CD4-positive, CD25-positive, alpha-beta regulatory T cell (primary cell): ENCODE data around the gene NAPG. TPM values are rescaled to one million over a fixed set of nuclear protein-coding genes. Genes with fewer than 3 reads are reported as not detected.
"Not testable (repeated sequence)": the region's sequence is repeated elsewhere in the genome, so short reads cannot be mapped to it uniquely, and the experiment has no call there.

ENCODE experiments used
- ATAC-seq, 2 donors: fragments of 150-1000 bp; cut with Tn5 transposase; one replicate each; pipeline ENCODE4 v1.10.0; 2021; ENCODE audit warnings: low read depth in 2 of 2, moderate number of reproducible peaks in 2 of 2, moderate library complexity in 1 of 2
- DNase-seq, 3 donors: peaks; one replicate each; pipeline versions ENCODE4 v3.0.0 to v3.0.0-alpha.2; 2012 to 2022; ENCODE audit warnings: mixed read lengths in 1 of 3
- H3K27ac ChIP-seq: one replicate; pipeline ENCODE4 v1.7.0; 2013; ENCODE audit warnings: mild to moderate bottlenecking, low read length; ENCODE audit not compliant: insufficient read depth, poor library complexity, severe bottlenecking
- H3K27me3 ChIP-seq: one replicate; pipeline ENCODE4 v1.7.0; 2013; ENCODE audit warnings: low read length; ENCODE audit not compliant: control insufficient read depth, insufficient read depth
- H3K36me3 ChIP-seq: one replicate; pipeline ENCODE4 v1.7.0; 2013; ENCODE audit warnings: mild to moderate bottlenecking, low read length, moderate library complexity; ENCODE audit not compliant: control insufficient read depth, insufficient read depth
- H3K4me1 ChIP-seq: 2 replicates; pipeline ENCODE4 v1.7.0; 2013; ENCODE audit warnings: mild to moderate bottlenecking, low read length; ENCODE audit not compliant: insufficient read depth, control insufficient read depth, poor library complexity, severe bottlenecking
- H3K4me3 ChIP-seq: one replicate; pipeline ENCODE4 v1.7.0; 2013; ENCODE audit warnings: low read depth, mild to moderate bottlenecking, low read length, moderate library complexity
- H3K9me3 ChIP-seq, 2 experiments: 1 replicate in 1 of 2; 2 replicates in 1 of 2; pipeline ENCODE4 v1.7.0; 2013; ENCODE audit warnings: low read length in 2 of 2, mild to moderate bottlenecking in 1 of 2, moderate library complexity in 1 of 2; ENCODE audit not compliant: control insufficient read depth in 2 of 2
- H3K27ac Mint-ChIP-seq, 3 donors: one replicate each; pipeline ENCODE4 v1.8.0; 2020 to 2022; ENCODE audit warnings: mild to moderate bottlenecking in 3 of 3, mixed read lengths in 3 of 3, moderate library complexity in 2 of 3
- H3K27me3 Mint-ChIP-seq: one replicate; pipeline ENCODE4 v1.8.0; 2022; ENCODE audit warnings: mild to moderate bottlenecking, mixed read lengths
- H3K36me3 Mint-ChIP-seq: one replicate; pipeline ENCODE4 v1.8.0; 2020; ENCODE audit warnings: mixed read lengths
- H3K4me1 Mint-ChIP-seq, 4 donors: one replicate each; pipeline ENCODE4 v1.8.0; 2020 to 2022; ENCODE audit warnings: mixed read lengths in 4 of 4, mild to moderate bottlenecking in 1 of 4
- H3K4me3 Mint-ChIP-seq, 4 donors: one replicate each; pipeline ENCODE4 v1.8.0; 2020 to 2022; ENCODE audit warnings: mild to moderate bottlenecking in 4 of 4, mixed read lengths in 4 of 4, moderate library complexity in 3 of 4
- H3K9me3 Mint-ChIP-seq, 7 donors: one replicate each; pipeline ENCODE4 v1.8.0; 2020 to 2022; ENCODE audit warnings: mixed read lengths in 7 of 7, mild to moderate bottlenecking in 3 of 7, moderate library complexity in 2 of 7
- polyA plus RNA-seq, 4 donors: library from polyadenylated mRNA; unstranded; fragments of 300-500 nt; fragmentation: Illumina TruSeq; gene quantifications; one replicate each; pipeline ENCODE4 v1.2.3, GENCODE V29; 2021
- total RNA-seq: library from RNA; stranded (reverse); gene quantifications from one replicate; pipeline ENCODE4 v1.2.3, GENCODE V29; 2022

NAPG gene
- total and polyA plus RNA-seq, 5 donors from 2014 or later, result 11.5 to 36.9 (median 14.6) TPM

- Mint-ChIP-seq H3K9me3 (peaks cover 0 to 4% (median 0%) of the 10 kb centered on the region in 7 donors), H3K36me3 (no peaks in the 10 kb centered on the region), H3K27ac (no peak overlapping the region), H3K4me3 (no peak overlapping the region), H3K27me3 (no peaks in the 10 kb centered on the region), H3K4me1 (no peaks in the 10 kb centered on the region)
- no peak for DNase-seq
- ATAC-seq, result no peak
- Histone ChIP-seq H3K9me3 (no peaks in the 10 kb centered on the region), H3K4me3 (no peak overlapping the region), H3K27ac (no peak overlapping the region), H3K36me3 (no peaks in the 10 kb centered on the region), H3K27me3 (no peaks in the 10 kb centered on the region), H3K4me1 (no peaks in the 10 kb centered on the region)
These were observed 64.6 kb downstream of the NAPG start for GRCh38 chr18:10590412-10590811.

- no peak for ATAC-seq
- no peaks in the 10 kb centered on the region for H3K36me3 ChIP-seq
- no peak overlapping the region for H3K27ac ChIP-seq
- Mint-ChIP-seq H3K4me3 (no peak overlapping the region), H3K27ac (no peak overlapping the region), H3K9me3 (peaks cover 0 to 3% (median 0%) of the 10 kb centered on the region in 7 donors), H3K4me1 (no peaks in the 10 kb centered on the region), H3K36me3 (no peaks in the 10 kb centered on the region), H3K27me3 (no peaks in the 10 kb centered on the region)
- H3K27me3 ChIP-seq, result no peaks in the 10 kb centered on the region
- no peak for DNase-seq
- H3K4me3 ChIP-seq, result no peak overlapping the region
- no peaks in the 10 kb centered on the region for H3K9me3 ChIP-seq
- no peaks in the 10 kb centered on the region for H3K4me1 ChIP-seq
These were observed 66.1 kb downstream of the NAPG start for GRCh38 chr18:10591896-10592295.

DNA sequence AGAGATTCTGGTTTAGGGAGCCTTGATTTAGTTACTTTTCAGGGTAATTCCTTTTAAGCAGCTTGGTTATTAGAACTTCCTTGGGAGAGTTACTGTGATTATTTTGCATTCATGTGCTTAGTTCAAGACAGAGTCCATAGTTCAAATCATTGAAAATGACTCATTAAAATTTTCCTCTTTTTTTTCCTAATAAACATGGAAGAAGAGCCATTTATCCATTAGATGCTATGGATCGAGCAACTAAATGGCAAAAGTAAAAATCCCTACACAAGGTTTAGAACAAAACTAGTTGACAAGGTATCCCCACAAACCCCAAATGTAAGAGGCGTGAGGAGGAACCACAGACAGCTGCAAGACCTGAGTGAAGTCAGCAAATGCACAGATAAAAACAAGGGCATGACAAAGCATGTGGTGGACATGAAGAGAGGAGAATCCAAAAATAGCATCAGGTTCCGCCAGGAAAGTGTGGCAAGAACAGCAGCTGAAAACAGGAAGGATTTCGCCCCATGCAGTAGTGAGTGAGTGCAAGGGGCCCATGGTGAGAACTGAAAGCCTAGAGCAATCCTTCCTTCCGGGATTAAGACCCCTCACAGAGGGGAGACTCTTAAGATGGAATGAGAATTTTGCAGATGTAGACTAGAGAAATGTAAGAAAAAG is 67.7 kb downstream of the NAPG start:
- H3K27ac Mint-ChIP-seq, H3K4me3 ChIP-seq, H3K36me3 Mint-ChIP-seq, H3K27ac ChIP-seq, H3K4me3 Mint-ChIP-seq, H3K4me1 ChIP-seq, H3K27me3 Mint-ChIP-seq, DNase-seq, ATAC-seq, H3K9me3 ChIP-seq, H3K9me3 Mint-ChIP-seq, H3K36me3 ChIP-seq, H3K4me1 Mint-ChIP-seq, H3K27me3 ChIP-seq: not testable (repeated sequence)

GRCh38 chr18:10595917-10596316 is 70.1 kb downstream of the NAPG start:
- not testable (repeated sequence) for H3K27ac Mint-ChIP-seq, H3K27me3 Mint-ChIP-seq, H3K36me3 Mint-ChIP-seq, H3K4me1 Mint-ChIP-seq, DNase-seq, H3K4me1 ChIP-seq, H3K36me3 ChIP-seq, H3K27me3 ChIP-seq, ATAC-seq, H3K4me3 ChIP-seq, H3K9me3 Mint-ChIP-seq, H3K27ac ChIP-seq, H3K9me3 ChIP-seq, H3K4me3 Mint-ChIP-seq

DNA sequence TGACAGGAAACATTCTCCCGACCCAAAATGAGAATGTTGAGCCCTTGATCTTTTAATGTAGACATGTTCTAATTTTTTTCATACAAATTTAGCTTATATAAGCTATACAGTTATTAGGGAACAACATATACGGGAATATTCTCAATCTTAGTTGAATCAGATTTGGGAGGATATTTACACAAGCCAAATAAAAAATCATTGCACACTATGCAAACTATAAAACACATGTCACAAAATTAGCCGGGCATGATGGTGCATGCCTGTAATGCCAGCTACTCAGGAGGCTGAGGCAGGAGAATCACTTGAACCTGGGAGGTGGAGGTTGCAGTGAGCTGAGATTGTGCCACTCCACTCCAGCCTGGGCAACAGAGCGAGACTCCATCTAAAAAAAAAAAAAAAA is 71.9 kb downstream of the NAPG start:
- DNase-seq, H3K36me3 ChIP-seq, H3K4me3 Mint-ChIP-seq, ATAC-seq, H3K4me3 ChIP-seq, H3K4me1 Mint-ChIP-seq, H3K36me3 Mint-ChIP-seq, H3K4me1 ChIP-seq, H3K9me3 Mint-ChIP-seq, H3K9me3 ChIP-seq, H3K27me3 Mint-ChIP-seq, H3K27me3 ChIP-seq, H3K27ac ChIP-seq, H3K27ac Mint-ChIP-seq: not testable (repeated sequence)

DNA sequence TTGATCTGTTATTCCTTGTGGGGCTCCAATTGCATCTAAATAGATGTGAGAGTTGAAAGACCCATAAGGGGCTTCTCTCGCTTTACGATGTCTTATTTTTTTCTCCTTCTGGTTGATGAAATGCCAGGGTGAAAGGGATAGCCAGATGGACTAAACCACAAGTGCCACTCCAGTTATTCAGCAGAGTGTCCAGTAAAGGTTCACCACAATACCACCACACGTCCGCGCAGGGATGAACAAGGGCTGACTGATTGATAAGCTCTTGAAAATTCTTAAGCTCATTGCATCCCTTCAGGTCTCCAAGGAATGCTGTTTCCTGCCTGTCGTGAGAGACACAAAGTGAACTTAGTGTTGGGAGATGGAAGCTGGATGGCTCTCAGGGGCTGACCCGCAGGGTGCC is 74.9 kb downstream of the NAPG start:
- not testable (repeated sequence) for H3K4me3 Mint-ChIP-seq, H3K4me1 Mint-ChIP-seq, H3K36me3 ChIP-seq, H3K4me1 ChIP-seq, H3K36me3 Mint-ChIP-seq, DNase-seq, H3K27ac ChIP-seq, H3K4me3 ChIP-seq, H3K27me3 Mint-ChIP-seq, H3K9me3 ChIP-seq, H3K27ac Mint-ChIP-seq, ATAC-seq, H3K27me3 ChIP-seq
- peaks cover 0 to 19% (median 5%) of the 10 kb centered on the region in 7 donors for H3K9me3 Mint-ChIP-seq

Other genes starting within 250 kb of the NAPG start
- not detected for gene APCDD1, start 71.4 kb upstream of the NAPG start, total RNA-seq
- not detected for gene APCDD1, start 71.4 kb upstream of the NAPG start, polyA plus RNA-seq